Measurements from ENCODE around the gene DCLK2.

- TF ChIP-seq CTCF (IDR thresholded peaks at IDR 0.05) (no peak), POLR2AphosphoS5 (IDR thresholded peaks at IDR 0.05) (no peak), POLR2A (IDR thresholded peaks at IDR 0.05) (no peak)
Measured at GRCh38 chr4:150094676-150095075, 16.4 kb downstream of the DCLK2 start.

Measured in upper lobe of left lung (tissue), 4 donors.